IPS-15b (cell line): ENCODE data around the gene SORBS2.

Experiments used
- H3K27me3 ChIP-seq: one replicate; pipeline ENCODE4 v1.6.1; 2013; ENCODE audit warnings: low read length; ENCODE audit not compliant: control insufficient read depth, insufficient read depth
- H3K36me3 ChIP-seq: one replicate; pipeline ENCODE4 v1.6.1; 2013; ENCODE audit warnings: low read length; ENCODE audit not compliant: control insufficient read depth, insufficient read depth
- H3K4me1 ChIP-seq: one replicate; pipeline ENCODE4 v1.6.1; 2013; ENCODE audit warnings: mild to moderate bottlenecking, low read length; ENCODE audit not compliant: control insufficient read depth, insufficient read depth
- H3K4me3 ChIP-seq: one replicate; pipeline ENCODE4 v1.5.1; 2013; ENCODE audit warnings: low read depth, low read length
- H3K9ac ChIP-seq: one replicate; pipeline ENCODE4 v1.6.1; 2013; ENCODE audit warnings: low read depth, mild to moderate bottlenecking, low read length
- H3K9me3 ChIP-seq: one replicate; pipeline ENCODE4 v1.6.1; 2013; ENCODE audit warnings: mild to moderate bottlenecking, low read length; ENCODE audit not compliant: control insufficient read depth, insufficient read depth

SORBS2 gene

GRCh38 chr4:185779517-185779916, 32.5 kb downstream of the SORBS2 start:
- H3K9ac ChIP-seq = no peak overlapping the region
- peaks cover 21% of the 10 kb centered on the region for H3K4me1 ChIP-seq
- no peaks in the 10 kb centered on the region for H3K36me3 ChIP-seq
- H3K9me3 ChIP-seq = no peaks in the 10 kb centered on the region
- H3K27me3 ChIP-seq = no peaks in the 10 kb centered on the region
- no peak overlapping the region for H3K4me3 ChIP-seq

GRCh38 chr4:185778307-185778706, 33.7 kb downstream of the SORBS2 start:
- Histone ChIP-seq H3K27me3 (no peaks in the 10 kb centered on the region), H3K4me3 (no peak overlapping the region), H3K36me3 (no peaks in the 10 kb centered on the region), H3K9me3 (no peaks in the 10 kb centered on the region), H3K4me1 (peaks cover 31% of the 10 kb centered on the region), H3K9ac (no peak overlapping the region)

- no peaks in the 10 kb centered on the region for H3K9me3 ChIP-seq
- H3K4me1 ChIP-seq = peaks cover 37% of the 10 kb centered on the region
- no peaks in the 10 kb centered on the region for H3K36me3 ChIP-seq
- no peak overlapping the region for H3K9ac ChIP-seq
- no peaks in the 10 kb centered on the region for H3K27me3 ChIP-seq
- H3K4me3 ChIP-seq = no peak overlapping the region
Measured at GRCh38 chr4:185775792-185776555, 36.0 kb downstream of the SORBS2 start.

DNA sequence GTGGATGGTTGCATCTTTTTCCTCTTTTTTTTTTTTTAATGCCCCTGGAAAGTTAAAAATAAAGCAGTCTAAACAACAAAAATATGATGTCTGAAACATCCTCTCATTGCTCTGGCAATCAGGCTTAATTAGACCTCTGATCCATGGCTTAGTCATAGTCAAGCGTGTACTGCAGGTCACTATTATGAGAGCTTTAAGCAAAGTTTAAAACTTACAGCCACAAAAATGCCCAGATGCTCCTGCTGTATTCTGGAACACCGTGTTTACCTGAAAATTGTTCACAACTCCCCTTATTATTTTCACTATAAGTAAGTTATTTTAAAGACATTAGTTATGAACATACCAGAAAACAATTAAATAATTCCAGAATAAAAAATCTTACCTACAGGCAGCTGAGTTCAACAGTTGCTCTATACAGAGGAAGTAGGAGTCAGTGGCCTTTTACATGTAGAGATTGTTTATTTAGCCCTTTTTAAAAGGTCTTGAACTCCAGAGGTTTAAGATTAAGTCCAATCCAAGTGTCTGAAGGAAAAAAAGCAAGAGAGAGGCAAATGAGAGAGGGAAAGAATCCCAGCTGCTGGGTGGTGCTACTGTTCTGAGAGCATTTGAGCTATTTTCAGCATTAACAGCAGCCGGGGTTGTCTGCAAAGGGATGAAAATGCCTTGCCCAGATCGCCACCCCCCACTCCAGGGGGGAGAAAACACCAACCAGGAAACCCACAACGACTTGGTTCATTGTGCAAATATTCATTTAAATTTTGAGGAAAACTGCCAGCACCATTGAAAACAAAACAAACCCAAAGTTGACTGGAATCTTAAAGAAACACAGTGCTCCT, 36.9 kb downstream of the SORBS2 start:
- Histone ChIP-seq H3K9ac (no peak overlapping the region), H3K4me3 (peak overlapping the region; percentile 23), H3K36me3 (no peaks in the 10 kb centered on the region), H3K4me1 (peaks cover 37% of the 10 kb centered on the region), H3K27me3 (no peaks in the 10 kb centered on the region), H3K9me3 (no peaks in the 10 kb centered on the region)

- no peaks in the 10 kb centered on the region for H3K9me3 ChIP-seq
- no peaks in the 10 kb centered on the region for H3K27me3 ChIP-seq
- H3K4me3 ChIP-seq = peak overlapping the region; percentile 18
- no peak overlapping the region for H3K9ac ChIP-seq
- no peaks in the 10 kb centered on the region for H3K36me3 ChIP-seq
- peaks cover 32% of the 10 kb centered on the region for H3K4me1 ChIP-seq
Measured at GRCh38 chr4:185774131-185774653, 37.8 kb downstream of the SORBS2 start.

DNA sequence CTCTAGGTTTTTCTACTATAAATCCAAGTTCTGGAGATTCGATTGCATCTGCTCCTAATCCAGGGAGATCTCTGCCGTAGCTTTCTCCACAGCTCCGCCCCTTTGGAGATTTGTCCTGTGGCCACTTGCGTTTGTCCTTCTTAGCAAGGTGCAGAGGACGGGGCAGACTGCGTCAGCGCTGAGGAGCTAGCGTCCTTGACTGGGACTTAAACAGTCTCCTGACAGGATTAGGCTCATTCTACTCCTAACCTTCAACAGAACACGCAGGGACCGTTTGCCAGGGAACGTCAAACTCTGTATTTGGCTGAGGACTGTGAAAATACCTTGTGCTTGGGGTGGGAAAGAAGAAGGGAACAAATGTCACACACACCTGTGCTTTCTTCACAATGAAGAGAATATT, 38.6 kb downstream of the SORBS2 start:
- Histone ChIP-seq H3K9ac (no peak overlapping the region), H3K4me3 (peak overlapping the region; percentile 18), H3K4me1 (peaks cover 32% of the 10 kb centered on the region), H3K9me3 (no peaks in the 10 kb centered on the region), H3K27me3 (no peaks in the 10 kb centered on the region), H3K36me3 (no peaks in the 10 kb centered on the region)

DNA sequence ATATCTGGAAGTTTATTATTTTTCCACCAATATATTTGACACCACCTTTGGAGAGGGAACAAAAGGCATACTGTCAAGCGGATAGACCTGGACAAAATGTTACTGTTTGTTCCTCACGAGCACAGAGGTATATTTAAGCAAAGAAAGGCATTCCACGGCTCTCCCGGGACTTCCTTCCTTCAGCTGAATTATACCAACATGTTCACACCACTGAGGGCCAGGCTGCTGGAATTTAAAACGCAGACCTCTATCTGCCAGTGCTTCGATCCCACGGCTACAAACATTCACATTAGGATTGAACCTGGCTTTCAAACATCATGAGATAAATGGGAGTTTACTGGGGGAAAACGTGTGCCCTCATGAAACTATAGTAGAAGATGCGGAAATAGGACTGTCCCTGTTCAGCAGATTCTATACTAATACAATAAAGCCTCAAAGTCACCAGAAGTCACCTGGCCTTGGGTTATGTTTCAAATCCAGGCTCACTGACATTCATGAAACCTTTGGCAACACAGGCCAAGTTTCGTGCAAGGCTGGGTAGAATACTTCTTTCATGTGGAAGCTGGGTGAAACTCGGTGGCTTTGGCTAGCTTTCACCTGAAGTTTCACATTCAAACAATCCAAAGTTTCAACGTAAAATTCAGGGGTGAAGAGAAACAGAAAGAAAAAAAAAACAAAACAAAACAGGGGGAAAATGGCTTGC, 39.5 kb downstream of the SORBS2 start:
- no peak overlapping the region for H3K4me3 ChIP-seq
- H3K27me3 ChIP-seq = no peaks in the 10 kb centered on the region
- no peak overlapping the region for H3K9ac ChIP-seq
- peaks cover 32% of the 10 kb centered on the region for H3K4me1 ChIP-seq
- H3K9me3 ChIP-seq = no peaks in the 10 kb centered on the region
- no peaks in the 10 kb centered on the region for H3K36me3 ChIP-seq

- Histone ChIP-seq H3K27me3 (no peaks in the 10 kb centered on the region), H3K4me3 (no peak overlapping the region), H3K9me3 (no peaks in the 10 kb centered on the region), H3K4me1 (peaks cover 32% of the 10 kb centered on the region), H3K36me3 (no peaks in the 10 kb centered on the region), H3K9ac (no peak overlapping the region)
Measured at GRCh38 chr4:185771711-185772390, 40.1 kb downstream of the SORBS2 start.

DNA sequence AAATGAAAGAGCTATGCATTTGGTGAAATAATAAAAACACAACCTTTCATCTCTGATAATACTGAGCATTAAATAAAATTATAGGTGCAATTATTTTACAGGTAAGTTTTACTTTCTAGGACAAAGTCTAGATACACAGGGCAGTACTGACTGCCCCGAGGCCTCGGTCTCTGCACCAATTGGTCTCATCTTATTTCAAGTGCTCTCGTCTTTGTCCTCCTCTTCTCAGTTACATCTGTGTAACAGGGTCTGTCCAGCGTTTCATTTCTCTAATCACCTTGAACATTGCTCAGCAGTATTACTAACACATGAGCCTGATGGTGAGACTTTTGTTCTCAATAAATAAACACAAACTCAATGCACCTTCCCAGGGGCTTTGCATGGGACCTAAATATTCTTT, 44.5 kb downstream of the SORBS2 start:
- Histone ChIP-seq H3K4me1 (no peaks in the 10 kb centered on the region), H3K27me3 (no peaks in the 10 kb centered on the region), H3K4me3 (no peak overlapping the region), H3K9ac (no peak overlapping the region), H3K36me3 (no peaks in the 10 kb centered on the region), H3K9me3 (no peaks in the 10 kb centered on the region)

DNA sequence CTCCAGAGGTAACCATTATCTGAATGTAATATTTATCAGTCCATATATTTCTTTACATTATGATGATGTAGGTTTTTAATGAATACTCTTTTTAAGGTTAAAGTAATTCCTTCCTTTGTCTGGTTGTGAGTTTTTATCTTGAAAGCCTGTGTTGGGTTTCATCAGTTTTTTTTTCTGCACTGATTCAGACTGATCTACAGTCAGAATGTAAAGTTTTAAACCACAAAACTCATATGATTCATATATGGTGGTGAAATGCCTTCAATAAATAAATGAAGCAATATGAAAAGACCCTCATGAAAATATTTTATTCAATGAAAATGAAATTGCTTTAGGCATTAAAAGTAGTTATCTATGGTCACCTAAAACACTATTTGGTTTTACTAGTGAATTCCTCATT, 47.1 kb downstream of the SORBS2 start:
- Histone ChIP-seq H3K9me3 (no peaks in the 10 kb centered on the region), H3K4me1 (no peaks in the 10 kb centered on the region), H3K9ac (no peak overlapping the region), H3K27me3 (no peaks in the 10 kb centered on the region), H3K36me3 (no peaks in the 10 kb centered on the region), H3K4me3 (no peak overlapping the region)
